ENCODE measurements around the gene TMEM123. TPM values are rescaled to one million over a fixed set of nuclear protein-coding genes. Genes with fewer than 3 reads are reported as not detected.

TMEM123 gene
- total and polyA plus RNA-seq, 2 of the 13 experiments (the other 11 are each of a cell fraction or from before 2014, with no cell fraction given): 365 to 2,761 TPM

DNA sequence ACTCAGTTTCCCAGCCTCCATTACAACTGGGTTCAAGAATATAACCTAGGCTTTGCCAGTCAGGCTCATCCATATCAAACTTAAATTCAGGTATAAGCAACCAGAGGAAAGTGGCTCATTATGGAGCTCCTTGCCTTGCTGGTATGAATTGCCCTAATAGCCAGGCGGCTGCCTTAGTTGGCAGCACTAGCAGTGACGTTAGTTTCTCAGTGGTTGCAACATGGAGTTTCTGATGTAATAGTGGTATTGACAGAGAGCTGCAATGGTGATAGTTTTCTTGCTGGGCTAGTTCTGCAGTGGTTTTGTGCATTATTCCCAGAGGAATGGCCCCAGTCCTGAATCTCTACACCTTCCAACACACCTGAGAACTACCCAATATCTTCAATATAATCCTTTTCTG, 3.8 kb upstream of the TMEM123 start (continued):
- TF ChIP-seq FOXA1 (IDR thresholded peaks at IDR 0.05) (no peak), FOXA1 (CRISPR knock-in tag; IDR thresholded peaks at IDR 0.05) (peak; percentile 58), U2AF2 (IDR thresholded peaks at IDR 0.05; ENCODE audit: low read depth, low read length) (no peak), ZNF292 (CRISPR knock-in tag; IDR thresholded peaks at IDR 0.05; ENCODE audit: borderline replicate concordance, low read depth) (no peak), ZNF136 (CRISPR knock-in tag; IDR thresholded peaks at IDR 0.05; ENCODE audit: low read depth) (no peak), ATF7-NPFF (CRISPR knock-in tag; IDR thresholded peaks at IDR 0.05; ENCODE audit: low read depth) (no peak), FOSL2 (CRISPR knock-in tag; IDR thresholded peaks at IDR 0.05) (peak; percentile 66), FOXA3 (CRISPR knock-in tag; IDR thresholded peaks at IDR 0.05) (peak; percentile 75; the same call in 1 of the 2 replicates)
- TF ChIP-seq, protein P1, sequence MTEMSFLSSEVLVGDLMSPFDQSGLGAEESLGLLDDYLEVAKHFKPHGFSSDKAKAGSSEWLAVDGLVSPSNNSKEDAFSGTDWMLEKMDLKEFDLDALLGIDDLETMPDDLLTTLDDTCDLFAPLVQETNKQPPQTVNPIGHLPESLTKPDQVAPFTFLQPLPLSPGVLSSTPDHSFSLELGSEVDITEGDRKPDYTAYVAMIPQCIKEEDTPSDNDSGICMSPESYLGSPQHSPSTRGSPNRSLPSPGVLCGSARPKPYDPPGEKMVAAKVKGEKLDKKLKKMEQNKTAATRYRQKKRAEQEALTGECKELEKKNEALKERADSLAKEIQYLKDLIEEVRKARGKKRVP (CRISPR knock-in tag; IDR thresholded peaks at IDR 0.05): peak; percentile 11 to 97; a peak in 2 of 4 replicates
- TF ChIP-seq, protein P2, sequence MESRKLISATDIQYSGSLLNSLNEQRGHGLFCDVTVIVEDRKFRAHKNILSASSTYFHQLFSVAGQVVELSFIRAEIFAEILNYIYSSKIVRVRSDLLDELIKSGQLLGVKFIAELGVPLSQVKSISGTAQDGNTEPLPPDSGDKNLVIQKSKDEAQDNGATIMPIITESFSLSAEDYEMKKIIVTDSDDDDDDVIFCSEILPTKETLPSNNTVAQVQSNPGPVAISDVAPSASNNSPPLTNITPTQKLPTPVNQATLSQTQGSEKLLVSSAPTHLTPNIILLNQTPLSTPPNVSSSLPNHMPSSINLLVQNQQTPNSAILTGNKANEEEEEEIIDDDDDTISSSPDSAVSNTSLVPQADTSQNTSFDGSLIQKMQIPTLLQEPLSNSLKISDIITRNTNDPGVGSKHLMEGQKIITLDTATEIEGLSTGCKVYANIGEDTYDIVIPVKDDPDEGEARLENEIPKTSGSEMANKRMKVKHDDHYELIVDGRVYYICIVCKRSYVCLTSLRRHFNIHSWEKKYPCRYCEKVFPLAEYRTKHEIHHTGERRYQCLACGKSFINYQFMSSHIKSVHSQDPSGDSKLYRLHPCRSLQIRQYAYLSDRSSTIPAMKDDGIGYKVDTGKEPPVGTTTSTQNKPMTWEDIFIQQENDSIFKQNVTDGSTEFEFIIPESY (CRISPR knock-in tag; IDR thresholded peaks at IDR 0.05): peak; percentile 38; the same call in 1 of the 2 replicates

DNA sequence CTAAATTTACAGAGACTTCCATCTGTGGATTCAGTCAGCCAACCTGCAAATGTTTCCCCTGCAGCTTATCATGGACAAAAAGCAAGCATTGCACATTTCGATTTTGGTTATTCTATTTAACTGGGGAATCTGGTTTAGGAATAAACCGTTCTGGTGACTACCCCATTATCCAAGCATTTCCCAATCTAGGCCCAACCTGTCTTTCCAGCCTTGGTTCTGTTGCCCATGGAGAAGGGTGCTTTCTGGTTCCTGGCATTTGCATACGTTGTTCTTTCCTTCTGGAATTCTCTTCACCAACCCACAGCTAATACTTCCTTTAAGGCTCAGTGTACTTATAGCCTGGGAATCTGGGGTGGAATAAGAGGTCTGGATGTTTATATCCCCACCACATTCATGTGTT, 1.4 kb upstream of the TMEM123 start:
- TF ChIP-seq, protein P3, sequence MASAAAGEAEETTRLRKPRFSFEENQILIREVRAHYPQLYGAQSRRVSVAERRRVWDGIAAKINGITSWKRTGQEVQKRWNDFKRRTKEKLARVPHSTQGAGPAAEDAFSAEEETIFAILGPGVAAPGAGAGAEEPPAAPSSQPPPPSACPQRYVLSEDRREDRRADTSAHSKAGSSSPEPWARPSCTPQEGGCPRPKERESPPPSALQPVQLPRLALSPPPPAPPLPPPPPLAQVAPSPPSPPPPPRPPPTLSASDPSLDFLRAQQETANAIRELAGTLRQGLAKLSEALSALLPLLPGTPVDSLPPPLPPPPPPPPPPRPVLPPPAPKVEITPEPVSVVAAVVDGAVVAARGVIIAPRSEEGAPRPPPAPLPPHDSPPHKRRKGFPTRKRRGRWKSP (CRISPR knock-in tag; IDR thresholded peaks at IDR 0.05): 0 out of 2 replicates have a peak, but pooled peaks have one; percentile 10
- TF ChIP-seq ZNF335 (CRISPR knock-in tag; IDR thresholded peaks at IDR 0.05) (no peak), ATF1 (CRISPR knock-in tag; IDR thresholded peaks at IDR 0.05) (0 out of 2 replicates have a peak, but pooled peaks have one; percentile 25)
- no peak for ATAC-seq
- peak overlapping the region; percentile 99 for H3K9ac ChIP-seq (ENCODE audit: insufficient read depth, low read depth, low read length)
- no peaks in the 10 kb centered on the region; a peak in 1 of 5 replicates for H3K36me3 ChIP-seq (replicated peaks in 1 of 2; ENCODE audit: control insufficient read depth in 1 of 2, insufficient read depth in 2 of 2, low read length in 2 of 2)
- peak overlapping the region; percentile 87 to 95 (median 91); a peak in 3 of 6 replicates for H3K4me3 ChIP-seq (replicated peaks in 1 of 3; ENCODE audit: insufficient read depth in 1 of 3, low read depth in 2 of 3, low read length in 3 of 3)
- H2AFZ ChIP-seq (ENCODE audit: low read length): no peak overlapping the region
- 85% methylated on average over 3 of the region's 3 CpGs for WGBS (ENCODE audit: low lambda C conversion rate)
- peak overlapping the region; percentile 96 for H3K27ac ChIP-seq (ENCODE audit: extremely low read length, insufficient read depth, low read length)
- peaks cover 71% of the 10 kb centered on the region for H3K4me1 ChIP-seq (ENCODE audit: insufficient read depth, low read length)
- in situ Hi-C loops (cut with HindIII; ENCODE audit: extremely low pct_ligation_motif_present, low pct_unique_long_range_greater_than_20kb): no loop called here
- H3K9me3 ChIP-seq (ENCODE audit: low read length): no peaks in the 10 kb centered on the region
- BruUV-seq (replicated peaks): no TSS peak
- no peak for DNase-seq (ENCODE audit: low spot score)
- FAIRE-seq: no peak
- POLR2A ChIA-PET: interaction anchor here (1.6 kb wide), 1 partner anchor 9 kb away, joined by 5 read pairs; no protein-coding TSS in a partner anchor
- CTCF ChIA-PET (ENCODE audit: low intra/inter-chr PET ratio, low total read pairs): no interaction called here
- no peaks in the 10 kb centered on the region; a peak in 1 of 5 replicates for H3K27me3 ChIP-seq (ENCODE audit: control insufficient read depth in 1 of 2, insufficient read depth in 2 of 2, low read length in 2 of 2)
- H3K79me2 ChIP-seq (ENCODE audit: insufficient read depth, low read length): peaks cover 51% of the 10 kb centered on the region
- intact Hi-C loops (cut with micrococcal nuclease; ENCODE audit: unreplicated experiment): loop anchor here (5.0 kb wide), 1 partner anchor 62 kb away; no protein-coding TSS in a partner anchor
- H3K4me2 ChIP-seq (ENCODE audit: low read depth, low read length): peak overlapping the region; percentile 92
- H4K20me1 ChIP-seq (ENCODE audit: insufficient read depth, low read length): peaks cover 27% of the 10 kb centered on the region

Data from HepG2 (cell line).